OCI-M2 (cell line): ENCODE results near the gene GNG8.

Experiments
- DNase-seq: peaks from one replicate; lab custom pipeline; 2025; ENCODE audit not compliant: unreplicated experiment; lab: John Stamatoyannopoulos, UW

The GNG8 gene

GRCh38 chr19:46603752-46604231, 32.2 kb downstream of the GNG8 start:
- no peak for DNase-seq

- no peak for DNase-seq
Observed at GRCh38 chr19:46603195-46603637, 32.8 kb downstream of the GNG8 start.

DNA sequence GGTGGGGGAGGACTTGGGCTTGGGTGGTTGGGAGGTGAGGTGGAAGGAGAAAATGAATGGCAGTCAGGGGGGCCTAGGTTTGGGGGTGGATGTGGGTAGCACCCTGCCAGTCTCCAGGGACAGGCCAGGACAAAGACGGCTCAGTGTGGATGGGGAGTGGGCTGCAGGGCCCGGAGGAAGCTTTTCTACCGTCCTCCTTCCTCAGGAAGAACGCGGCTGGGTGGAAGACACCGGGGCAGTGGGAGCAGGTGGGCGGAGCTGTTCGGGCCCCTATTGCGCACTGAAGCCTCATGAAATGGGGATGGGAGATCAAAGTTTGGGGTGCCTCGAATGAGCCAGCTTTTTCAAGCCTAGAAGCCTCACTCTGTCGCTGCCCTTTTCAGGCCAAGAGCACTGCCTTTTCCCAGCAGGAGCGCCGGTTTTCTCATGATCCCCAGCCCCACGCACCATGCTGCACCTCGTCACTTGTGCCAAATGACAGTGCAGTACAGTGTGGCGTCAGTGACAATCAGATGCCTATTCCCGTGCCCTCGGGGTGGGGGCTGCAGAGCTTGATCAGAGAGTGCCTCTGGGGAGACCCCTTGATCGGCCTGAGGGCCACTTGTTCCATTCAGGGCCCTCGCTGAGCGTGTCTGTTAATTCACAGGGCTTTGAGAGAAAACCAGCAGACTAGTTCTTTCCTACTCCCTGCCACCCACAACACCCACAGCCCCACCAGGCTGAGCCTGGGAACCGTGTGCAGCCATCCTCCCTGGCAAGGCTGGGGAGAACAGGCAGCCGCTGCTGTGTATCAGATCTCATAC, 33.4 kb downstream of the GNG8 start:
- DNase-seq, result no peak

DNA sequence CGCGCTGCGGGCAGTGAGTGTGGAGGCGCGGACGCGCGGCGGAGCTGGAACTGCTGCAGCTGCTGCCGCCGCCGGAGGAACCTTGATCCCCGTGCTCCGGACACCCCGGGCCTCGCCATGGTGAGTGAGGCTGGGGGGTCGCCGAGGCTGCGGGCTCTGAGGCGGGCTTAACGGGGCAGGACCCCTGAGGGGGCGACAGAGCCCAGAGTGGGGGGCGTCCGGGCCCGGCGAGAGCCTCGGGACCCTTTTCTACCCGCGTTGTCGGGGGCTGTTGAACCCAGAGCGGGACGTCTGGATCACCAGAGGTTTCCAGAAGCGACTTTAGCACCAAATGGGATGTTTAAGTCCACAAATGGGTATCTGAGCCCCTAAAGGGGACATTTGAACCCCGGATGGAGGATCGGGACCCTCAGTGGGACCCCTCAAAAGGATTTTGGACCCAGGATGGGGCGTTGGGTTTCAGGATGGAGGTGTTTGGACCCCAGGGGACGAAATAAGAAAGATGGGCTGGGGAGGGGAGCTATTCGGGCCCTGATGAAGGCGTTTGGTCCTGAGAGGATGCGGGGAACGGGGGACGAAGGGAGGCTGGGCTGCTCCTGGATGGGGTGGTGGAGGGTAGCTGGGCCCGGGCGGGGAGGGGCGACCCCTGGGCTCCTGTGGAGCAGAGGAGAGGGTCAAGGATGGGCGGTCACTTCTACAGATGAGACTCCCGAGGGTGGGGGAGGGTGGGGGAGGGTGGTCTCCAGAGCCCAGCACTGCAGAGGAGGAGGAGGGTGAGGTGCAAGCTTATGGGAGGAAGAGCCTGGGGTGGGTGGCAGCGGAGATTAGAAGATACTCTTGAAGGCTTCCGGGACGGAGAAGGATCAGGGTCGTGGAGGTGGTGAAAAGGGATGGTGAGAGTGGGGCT, 34.4 kb downstream of the GNG8 start, which contains the start of gene CALM3:
TSS of gene CALM3 (plus strand) at position 13 of the 907 bp plus-strand sequence. CDS start at position 118, 105 bp downstream.
- DNase-seq, result no peak

- peak; percentile 95 for DNase-seq
Observed at GRCh38 chr19:46600384-46601317, 35.4 kb downstream of the GNG8 start.

DNA sequence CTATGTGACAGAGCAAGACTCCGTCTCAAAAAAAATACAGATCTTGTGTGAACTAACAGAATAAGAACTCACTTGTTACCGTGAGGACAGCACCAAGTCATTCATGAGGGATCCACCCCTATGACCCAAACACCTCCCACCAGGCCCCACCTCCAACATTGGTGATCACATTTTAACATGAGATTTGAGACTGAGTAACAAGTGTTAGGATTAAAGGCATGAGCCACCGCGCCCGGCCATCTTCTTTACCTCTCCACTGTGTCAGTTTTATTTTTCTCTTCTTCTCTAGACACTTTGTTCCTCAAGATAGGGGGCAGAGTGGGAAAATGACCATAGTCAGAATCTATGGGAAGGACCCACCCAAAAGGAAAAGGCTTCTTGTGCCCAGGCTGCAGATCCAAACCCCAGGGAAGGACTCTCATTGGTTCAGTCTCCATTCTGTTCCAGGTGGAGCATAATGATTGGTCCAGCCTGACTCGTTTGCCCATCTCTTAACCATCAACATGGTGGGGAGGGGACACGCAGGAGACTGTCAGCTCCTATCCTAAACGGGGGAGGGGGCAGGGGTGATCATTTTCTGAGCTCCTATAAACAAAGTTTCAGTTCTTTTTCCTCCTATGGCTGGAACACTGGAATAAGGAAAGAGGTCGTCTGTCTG, 36.2 kb downstream of the GNG8 start:
- no peak for DNase-seq

DNA sequence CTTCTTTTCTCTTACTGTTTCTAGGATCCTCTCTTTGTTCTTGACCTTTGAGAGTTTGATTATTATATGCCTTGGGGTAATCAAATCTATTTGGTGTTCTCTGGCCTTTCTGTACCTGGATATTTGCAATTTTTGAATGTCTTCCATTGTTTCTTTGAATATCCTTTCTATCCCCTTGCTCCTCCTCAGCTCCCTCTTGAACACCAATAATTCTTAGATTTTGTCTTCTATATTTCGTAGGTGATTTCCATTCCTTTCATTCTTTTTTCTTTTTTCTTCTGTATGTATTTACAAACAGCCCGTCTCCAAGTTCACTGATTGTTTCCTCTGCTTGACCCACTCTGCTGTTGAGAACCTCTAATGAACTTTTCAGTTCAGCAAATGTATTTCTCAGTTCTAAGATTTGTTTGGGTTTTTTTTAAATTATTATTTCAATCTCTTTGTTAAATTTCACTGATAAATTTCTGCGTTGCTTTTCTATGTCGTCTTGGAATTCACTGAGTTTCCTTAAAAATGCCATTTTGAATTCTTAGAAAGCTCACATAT, 37.6 kb downstream of the GNG8 start:
- no peak for DNase-seq

- no peak for DNase-seq
Observed at GRCh38 chr19:46596008-46596407, 40.0 kb downstream of the GNG8 start.

DNA sequence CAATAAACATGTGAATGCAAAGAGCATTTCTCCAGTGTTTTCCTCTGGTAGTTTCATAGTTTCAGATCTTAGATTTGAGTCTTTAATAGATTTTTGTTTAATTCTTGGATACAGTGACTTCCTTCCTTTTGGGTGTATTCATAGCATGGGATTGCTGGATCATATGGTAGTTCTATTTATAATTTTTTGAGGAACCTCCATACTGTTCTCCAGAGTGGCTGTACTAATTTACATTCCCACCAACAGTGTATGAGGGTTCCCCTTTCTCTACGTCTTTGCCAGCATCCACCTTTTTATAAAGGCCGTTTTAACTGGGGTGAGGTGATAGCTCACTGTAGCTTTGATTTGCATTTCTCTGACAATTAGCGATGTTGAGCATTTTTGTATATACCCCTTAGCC, 44.1 kb downstream of the GNG8 start:
- DNase-seq, result no peak

- DNase-seq, result no peak
Observed at GRCh38 chr19:46591254-46591653, 44.7 kb downstream of the GNG8 start.

- no peak for DNase-seq
Observed at GRCh38 chr19:46587861-46588260, 48.1 kb downstream of the GNG8 start.

GRCh38 chr19:46586294-46586693, 49.7 kb downstream of the GNG8 start:
- no peak for DNase-seq

- no peak for DNase-seq
Observed at GRCh38 chr19:46585539-46585938, 50.5 kb downstream of the GNG8 start.
